Breast epithelium (tissue), 3 donors: ENCODE data around the gene YLPM1.

Experiments
- POLR2A ChIP-seq: fragments of 450-650 bp; IDR thresholded peaks from one replicate; pipeline ENCODE4 v1.6.1; 2016; ENCODE audit warnings: antibody characterized with exemption, mild to moderate bottlenecking, moderate library complexity
- TF ChIP-seq, protein P1 (sequence below), 3 donors: fragments of 450-650 bp; IDR thresholded peaks; one replicate each; pipeline ENCODE4 v1.5.1; 2016 to 2017; ENCODE audit warnings: antibody characterized with exemption in 3 of 3, mild to moderate bottlenecking in 3 of 3, moderate library complexity in 3 of 3

DNA sequence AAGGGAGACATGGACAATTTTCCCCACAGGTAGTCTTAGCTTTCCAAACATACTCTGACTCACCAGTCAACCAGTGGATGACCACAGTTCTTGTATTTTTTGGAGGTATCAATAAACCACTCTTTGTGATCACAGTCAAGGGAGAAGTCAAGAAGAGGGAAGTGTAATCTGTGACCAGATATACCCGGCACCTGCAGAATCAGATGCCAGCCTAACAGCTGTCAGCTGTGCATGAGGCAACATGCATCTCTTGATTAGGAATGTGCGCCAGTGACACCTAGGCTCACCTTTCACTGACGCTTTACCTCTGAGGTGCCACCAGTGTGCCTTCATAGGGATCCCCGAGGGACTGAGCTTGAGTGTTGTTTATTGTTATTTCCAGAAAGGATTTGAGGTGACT is 92.8 kb downstream of the YLPM1 start:
- TF ChIP-seq POLR2A: no peak
- TF ChIP-seq, protein P1, sequence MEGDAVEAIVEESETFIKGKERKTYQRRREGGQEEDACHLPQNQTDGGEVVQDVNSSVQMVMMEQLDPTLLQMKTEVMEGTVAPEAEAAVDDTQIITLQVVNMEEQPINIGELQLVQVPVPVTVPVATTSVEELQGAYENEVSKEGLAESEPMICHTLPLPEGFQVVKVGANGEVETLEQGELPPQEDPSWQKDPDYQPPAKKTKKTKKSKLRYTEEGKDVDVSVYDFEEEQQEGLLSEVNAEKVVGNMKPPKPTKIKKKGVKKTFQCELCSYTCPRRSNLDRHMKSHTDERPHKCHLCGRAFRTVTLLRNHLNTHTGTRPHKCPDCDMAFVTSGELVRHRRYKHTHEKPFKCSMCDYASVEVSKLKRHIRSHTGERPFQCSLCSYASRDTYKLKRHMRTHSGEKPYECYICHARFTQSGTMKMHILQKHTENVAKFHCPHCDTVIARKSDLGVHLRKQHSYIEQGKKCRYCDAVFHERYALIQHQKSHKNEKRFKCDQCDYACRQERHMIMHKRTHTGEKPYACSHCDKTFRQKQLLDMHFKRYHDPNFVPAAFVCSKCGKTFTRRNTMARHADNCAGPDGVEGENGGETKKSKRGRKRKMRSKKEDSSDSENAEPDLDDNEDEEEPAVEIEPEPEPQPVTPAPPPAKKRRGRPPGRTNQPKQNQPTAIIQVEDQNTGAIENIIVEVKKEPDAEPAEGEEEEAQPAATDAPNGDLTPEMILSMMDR (IDR thresholded peaks at IDR 0.05): no peak
